Measurements from ENCODE around the gene ACP2. TPM values are rescaled to one million over a fixed set of nuclear protein-coding genes. Genes with fewer than 3 reads are reported as not detected.

The ACP2 gene
- total and polyA plus RNA-seq, 9 of the 15 experiments (the other 6 are each of a cell fraction or from before 2014, with no cell fraction given): 1.9 to 20.0 (median 11.6) TPM

DNA sequence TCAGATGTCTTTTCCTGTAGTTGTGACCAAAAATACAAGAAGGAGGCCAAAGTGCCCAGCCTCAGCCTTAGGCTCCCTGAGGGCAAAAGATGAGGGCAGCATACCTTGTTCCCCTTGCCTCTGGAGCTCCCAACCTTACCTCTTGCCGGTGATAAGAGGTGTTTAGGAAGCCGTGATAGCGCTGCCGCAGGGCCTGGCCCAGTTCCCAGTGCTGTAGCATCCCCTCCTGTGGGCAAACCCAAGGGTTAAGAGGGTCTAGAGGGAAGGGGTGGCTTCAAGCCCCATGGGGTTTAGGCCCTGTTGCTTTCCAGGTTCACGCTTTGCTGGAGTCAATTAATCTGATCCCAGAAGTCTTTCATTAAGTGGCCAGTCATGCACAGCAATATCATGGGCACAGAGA lies 1.1 kb downstream of the ACP2 start:
- H3K9ac ChIP-seq (ENCODE audit: insufficient read depth in 1 of 2, low read depth in 2 of 2, low read length in 2 of 2): peak overlapping the region; percentile 97 to 98
- no peak overlapping the region for H3K27ac ChIP-seq (ENCODE audit: extremely low read depth, low read depth, low read length)
- intact Hi-C loops (cut with micrococcal nuclease): no loop called here

More for the DNA sequence above, 1.1 kb downstream of the ACP2 start:
- ChIA-PET POLR2A (interaction anchor here (0.7 to 10.1 kb wide), 8 partner anchors 11 to 332 kb away, joined by 3 to 110 read pairs (median 4); partner anchors contain the start of genes MADD and NR1H3), CTCF (ENCODE audit: low intra/inter-chr PET ratio) (no interaction called here)
- no peaks in the 10 kb centered on the region for H4K20me1 ChIP-seq (replicated peaks; ENCODE audit: control insufficient read depth, insufficient read depth, low read length)
- no TSS peak for BruUV-seq (replicated peaks)
- H3K36me3 ChIP-seq (ENCODE audit: control insufficient read depth, insufficient read depth, low read length): peaks cover 38% of the 10 kb centered on the region; the same call in 2 of the 3 replicates
- FAIRE-seq (no peak), DNase-seq (ENCODE audit: extremely low read depth in 1 of 4, low spot score in 3 of 4) (no peak), ATAC-seq (no peak)
- no peaks in the 10 kb centered on the region for H3K9me1 ChIP-seq (ENCODE audit: control insufficient read depth, insufficient read depth, low read length)
- no peak for TF ChIP-seq POLR2B (IDR thresholded peaks at IDR 0.05; ENCODE audit: low read depth, partially characterized antibody)
- TF ChIP-seq ZC3H8 (IDR thresholded peaks at IDR 0.05): no peak
- TF ChIP-seq, protein P1, sequence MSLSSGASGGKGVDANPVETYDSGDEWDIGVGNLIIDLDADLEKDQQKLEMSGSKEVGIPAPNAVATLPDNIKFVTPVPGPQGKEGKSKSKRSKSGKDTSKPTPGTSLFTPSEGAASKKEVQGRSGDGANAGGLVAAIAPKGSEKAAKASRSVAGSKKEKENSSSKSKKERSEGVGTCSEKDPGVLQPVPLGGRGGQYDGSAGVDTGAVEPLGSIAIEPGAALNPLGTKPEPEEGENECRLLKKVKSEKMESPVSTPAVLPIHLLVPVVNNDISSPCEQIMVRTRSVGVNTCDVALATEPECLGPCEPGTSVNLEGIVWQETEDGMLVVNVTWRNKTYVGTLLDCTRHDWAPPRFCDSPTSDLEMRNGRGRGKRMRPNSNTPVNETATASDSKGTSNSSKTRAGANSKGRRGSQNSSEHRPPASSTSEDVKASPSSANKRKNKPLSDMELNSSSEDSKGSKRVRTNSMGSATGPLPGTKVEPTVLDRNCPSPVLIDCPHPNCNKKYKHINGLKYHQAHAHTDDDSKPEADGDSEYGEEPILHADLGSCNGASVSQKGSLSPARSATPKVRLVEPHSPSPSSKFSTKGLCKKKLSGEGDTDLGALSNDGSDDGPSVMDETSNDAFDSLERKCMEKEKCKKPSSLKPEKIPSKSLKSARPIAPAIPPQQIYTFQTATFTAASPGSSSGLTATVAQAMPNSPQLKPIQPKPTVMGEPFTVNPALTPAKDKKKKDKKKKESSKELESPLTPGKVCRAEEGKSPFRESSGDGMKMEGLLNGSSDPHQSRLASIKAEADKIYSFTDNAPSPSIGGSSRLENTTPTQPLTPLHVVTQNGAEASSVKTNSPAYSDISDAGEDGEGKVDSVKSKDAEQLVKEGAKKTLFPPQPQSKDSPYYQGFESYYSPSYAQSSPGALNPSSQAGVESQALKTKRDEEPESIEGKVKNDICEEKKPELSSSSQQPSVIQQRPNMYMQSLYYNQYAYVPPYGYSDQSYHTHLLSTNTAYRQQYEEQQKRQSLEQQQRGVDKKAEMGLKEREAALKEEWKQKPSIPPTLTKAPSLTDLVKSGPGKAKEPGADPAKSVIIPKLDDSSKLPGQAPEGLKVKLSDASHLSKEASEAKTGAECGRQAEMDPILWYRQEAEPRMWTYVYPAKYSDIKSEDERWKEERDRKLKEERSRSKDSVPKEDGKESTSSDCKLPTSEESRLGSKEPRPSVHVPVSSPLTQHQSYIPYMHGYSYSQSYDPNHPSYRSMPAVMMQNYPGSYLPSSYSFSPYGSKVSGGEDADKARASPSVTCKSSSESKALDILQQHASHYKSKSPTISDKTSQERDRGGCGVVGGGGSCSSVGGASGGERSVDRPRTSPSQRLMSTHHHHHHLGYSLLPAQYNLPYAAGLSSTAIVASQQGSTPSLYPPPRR (CRISPR knock-in tag; IDR thresholded peaks at IDR 0.05; ENCODE audit: borderline replicate concordance): no peak
- no peak for TF ChIP-seq BMI1 (IDR thresholded peaks at IDR 0.05; ENCODE audit: low read length)
- no peak for TF ChIP-seq RFX5 (IDR thresholded peaks at IDR 0.05; ENCODE audit: low read depth, low read length)
- TF ChIP-seq, protein P2, sequence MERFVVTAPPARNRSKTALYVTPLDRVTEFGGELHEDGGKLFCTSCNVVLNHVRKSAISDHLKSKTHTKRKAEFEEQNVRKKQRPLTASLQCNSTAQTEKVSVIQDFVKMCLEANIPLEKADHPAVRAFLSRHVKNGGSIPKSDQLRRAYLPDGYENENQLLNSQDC (CRISPR knock-in tag; IDR thresholded peaks at IDR 0.05): no peak
- TF ChIP-seq ATF7 (IDR thresholded peaks at IDR 0.05): no peak
- no peak for TF ChIP-seq CEBPB (tag; IDR thresholded peaks at IDR 0.05)
- no peak for TF ChIP-seq BHLHE40 (IDR thresholded peaks at IDR 0.05; ENCODE audit: low read length)
- TF ChIP-seq NR3C1 (CRISPR knock-in tag; IDR thresholded peaks at IDR 0.05): no peak
- TF ChIP-seq, protein P3, sequence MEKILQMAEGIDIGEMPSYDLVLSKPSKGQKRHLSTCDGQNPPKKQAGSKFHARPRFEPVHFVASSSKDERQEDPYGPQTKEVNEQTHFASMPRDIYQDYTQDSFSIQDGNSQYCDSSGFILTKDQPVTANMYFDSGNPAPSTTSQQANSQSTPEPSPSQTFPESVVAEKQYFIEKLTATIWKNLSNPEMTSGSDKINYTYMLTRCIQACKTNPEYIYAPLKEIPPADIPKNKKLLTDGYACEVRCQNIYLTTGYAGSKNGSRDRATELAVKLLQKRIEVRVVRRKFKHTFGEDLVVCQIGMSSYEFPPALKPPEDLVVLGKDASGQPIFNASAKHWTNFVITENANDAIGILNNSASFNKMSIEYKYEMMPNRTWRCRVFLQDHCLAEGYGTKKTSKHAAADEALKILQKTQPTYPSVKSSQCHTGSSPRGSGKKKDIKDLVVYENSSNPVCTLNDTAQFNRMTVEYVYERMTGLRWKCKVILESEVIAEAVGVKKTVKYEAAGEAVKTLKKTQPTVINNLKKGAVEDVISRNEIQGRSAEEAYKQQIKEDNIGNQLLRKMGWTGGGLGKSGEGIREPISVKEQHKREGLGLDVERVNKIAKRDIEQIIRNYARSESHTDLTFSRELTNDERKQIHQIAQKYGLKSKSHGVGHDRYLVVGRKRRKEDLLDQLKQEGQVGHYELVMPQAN (IDR thresholded peaks at IDR 0.05; ENCODE audit: borderline replicate concordance): no peak
- TF ChIP-seq, protein P4, sequence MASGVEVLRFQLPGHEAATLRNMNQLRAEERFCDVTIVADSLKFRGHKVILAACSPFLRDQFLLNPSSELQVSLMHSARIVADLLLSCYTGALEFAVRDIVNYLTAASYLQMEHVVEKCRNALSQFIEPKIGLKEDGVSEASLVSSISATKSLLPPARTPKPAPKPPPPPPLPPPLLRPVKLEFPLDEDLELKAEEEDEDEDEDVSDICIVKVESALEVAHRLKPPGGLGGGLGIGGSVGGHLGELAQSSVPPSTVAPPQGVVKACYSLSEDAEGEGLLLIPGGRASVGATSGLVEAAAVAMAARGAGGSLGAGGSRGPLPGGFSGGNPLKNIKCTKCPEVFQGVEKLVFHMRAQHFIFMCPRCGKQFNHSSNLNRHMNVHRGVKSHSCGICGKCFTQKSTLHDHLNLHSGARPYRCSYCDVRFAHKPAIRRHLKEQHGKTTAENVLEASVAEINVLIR (CRISPR knock-in tag; IDR thresholded peaks at IDR 0.05): no peak
- TF ChIP-seq POLR2G (IDR thresholded peaks at IDR 0.05; ENCODE audit: low read depth, low read length): no peak
- no peak for TF ChIP-seq TARDBP (IDR thresholded peaks at IDR 0.05)
- TF ChIP-seq ESRRA (IDR thresholded peaks at IDR 0.05; ENCODE audit: borderline replicate concordance, low read depth): no peak
- no peak for TF ChIP-seq ZBTB8A (IDR thresholded peaks at IDR 0.05; ENCODE audit: partially characterized antibody)
- H2AFZ ChIP-seq (ENCODE audit: low read depth, low read length): no peak overlapping the region
- peak overlapping the region; percentile 97 for H3K4me3 ChIP-seq
- no peaks in the 10 kb centered on the region for H3K27me3 ChIP-seq (ENCODE audit: control insufficient read depth in 2 of 2, insufficient read depth in 2 of 2, low read length in 2 of 2)
- peaks cover 13 to 19% of the 10 kb centered on the region in 2 experiments; a peak in 4 of 5 replicates for H3K4me1 ChIP-seq (replicated peaks in 1 of 2; ENCODE audit: control insufficient read depth in 2 of 2, insufficient read depth in 2 of 2, low read length in 2 of 2)
- H3K79me2 ChIP-seq (ENCODE audit: control insufficient read depth, insufficient read depth, low read length): peaks cover 31% of the 10 kb centered on the region
- WGBS (ENCODE audit: insufficient coverage, low coverage, missing lambda C conversion rate): 21% methylated on average over 5 of the region's 5 CpGs
- in situ Hi-C loops (cut with MboI): no loop called here
- peak overlapping the region; percentile 100 for H3K4me2 ChIP-seq (ENCODE audit: insufficient read depth, low read length)
- no peaks in the 10 kb centered on the region for H3K9me3 ChIP-seq (replicated peaks; ENCODE audit: control insufficient read depth, insufficient read depth, low read depth, low read length)

Measured in K562 (cell line).